ENCODE results near the gene PDCD1LG2.

DNA sequence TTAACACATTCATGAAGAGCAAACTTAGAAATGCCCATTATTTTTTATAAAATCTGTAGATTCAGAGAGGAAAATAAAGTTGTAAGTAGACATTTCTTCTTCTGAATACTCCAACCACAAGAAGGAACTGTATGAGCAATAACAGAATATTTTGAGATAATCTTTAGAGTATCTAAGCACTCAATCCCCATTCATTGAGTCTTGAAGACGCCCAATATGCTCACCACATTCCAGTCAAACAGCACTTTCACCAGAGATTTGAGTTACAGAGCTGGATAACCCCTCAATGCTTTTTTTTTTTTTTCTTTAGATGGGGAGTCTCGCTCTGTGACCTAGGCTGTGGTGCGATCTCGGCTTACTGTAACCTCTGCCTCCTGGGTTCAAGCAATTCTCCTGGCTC, 103.9 kb downstream of the PDCD1LG2 start:
- no peak for TF ChIP-seq POLR2A (IDR thresholded peaks at IDR 0.05)
- TF ChIP-seq, protein P1, sequence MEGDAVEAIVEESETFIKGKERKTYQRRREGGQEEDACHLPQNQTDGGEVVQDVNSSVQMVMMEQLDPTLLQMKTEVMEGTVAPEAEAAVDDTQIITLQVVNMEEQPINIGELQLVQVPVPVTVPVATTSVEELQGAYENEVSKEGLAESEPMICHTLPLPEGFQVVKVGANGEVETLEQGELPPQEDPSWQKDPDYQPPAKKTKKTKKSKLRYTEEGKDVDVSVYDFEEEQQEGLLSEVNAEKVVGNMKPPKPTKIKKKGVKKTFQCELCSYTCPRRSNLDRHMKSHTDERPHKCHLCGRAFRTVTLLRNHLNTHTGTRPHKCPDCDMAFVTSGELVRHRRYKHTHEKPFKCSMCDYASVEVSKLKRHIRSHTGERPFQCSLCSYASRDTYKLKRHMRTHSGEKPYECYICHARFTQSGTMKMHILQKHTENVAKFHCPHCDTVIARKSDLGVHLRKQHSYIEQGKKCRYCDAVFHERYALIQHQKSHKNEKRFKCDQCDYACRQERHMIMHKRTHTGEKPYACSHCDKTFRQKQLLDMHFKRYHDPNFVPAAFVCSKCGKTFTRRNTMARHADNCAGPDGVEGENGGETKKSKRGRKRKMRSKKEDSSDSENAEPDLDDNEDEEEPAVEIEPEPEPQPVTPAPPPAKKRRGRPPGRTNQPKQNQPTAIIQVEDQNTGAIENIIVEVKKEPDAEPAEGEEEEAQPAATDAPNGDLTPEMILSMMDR (IDR thresholded peaks at IDR 0.05): no peak

All from right lobe of liver (tissue), 4 donors.